Measurements from ENCODE around the gene RAB43.
"Not testable (repeated sequence)": the region's sequence is repeated elsewhere in the genome, so short reads cannot be mapped to it uniquely, and the experiment has no call there.

Gene RAB43

GRCh38 chr3:129121792-129122411 lies at the start of gene RAB43:
Gene RAB43, minus strand, starts transcription at chr3:129121804. Its CDS starts 315 bp downstream, at chr3:129121489.
- DNase-seq (ENCODE audit: extremely low read depth, insufficient read length), result peak; percentile 87
- TF ChIP-seq, protein P1, sequence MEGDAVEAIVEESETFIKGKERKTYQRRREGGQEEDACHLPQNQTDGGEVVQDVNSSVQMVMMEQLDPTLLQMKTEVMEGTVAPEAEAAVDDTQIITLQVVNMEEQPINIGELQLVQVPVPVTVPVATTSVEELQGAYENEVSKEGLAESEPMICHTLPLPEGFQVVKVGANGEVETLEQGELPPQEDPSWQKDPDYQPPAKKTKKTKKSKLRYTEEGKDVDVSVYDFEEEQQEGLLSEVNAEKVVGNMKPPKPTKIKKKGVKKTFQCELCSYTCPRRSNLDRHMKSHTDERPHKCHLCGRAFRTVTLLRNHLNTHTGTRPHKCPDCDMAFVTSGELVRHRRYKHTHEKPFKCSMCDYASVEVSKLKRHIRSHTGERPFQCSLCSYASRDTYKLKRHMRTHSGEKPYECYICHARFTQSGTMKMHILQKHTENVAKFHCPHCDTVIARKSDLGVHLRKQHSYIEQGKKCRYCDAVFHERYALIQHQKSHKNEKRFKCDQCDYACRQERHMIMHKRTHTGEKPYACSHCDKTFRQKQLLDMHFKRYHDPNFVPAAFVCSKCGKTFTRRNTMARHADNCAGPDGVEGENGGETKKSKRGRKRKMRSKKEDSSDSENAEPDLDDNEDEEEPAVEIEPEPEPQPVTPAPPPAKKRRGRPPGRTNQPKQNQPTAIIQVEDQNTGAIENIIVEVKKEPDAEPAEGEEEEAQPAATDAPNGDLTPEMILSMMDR (IDR thresholded peaks at IDR 0.05; ENCODE audit: insufficient read depth, low read length, poor library complexity, severe bottlenecking), result no peak
- Histone ChIP-seq H3K36me3 (ENCODE audit: control insufficient read depth, insufficient read depth, low read length) (peaks cover 3% of the 10 kb centered on the region), H3K4me3 (replicated peaks; ENCODE audit: low read depth, low read length) (peak within 1 kb of the TSS; percentile 66), H3K27me3 (replicated peaks; ENCODE audit: control insufficient read depth, insufficient read depth, low read length) (no peaks in the 10 kb centered on the region)

- DNase-seq (ENCODE audit: extremely low read depth, insufficient read length), result no peak
- TF ChIP-seq, protein P1 (IDR thresholded peaks at IDR 0.05; ENCODE audit: insufficient read depth, low read length, poor library complexity, severe bottlenecking), result no peak
- Histone ChIP-seq H3K27me3 (replicated peaks; ENCODE audit: control insufficient read depth, insufficient read depth, low read length) (no peaks in the 10 kb centered on the region), H3K4me3 (replicated peaks; ENCODE audit: low read depth, low read length) (no peak overlapping the region), H3K36me3 (ENCODE audit: control insufficient read depth, insufficient read depth, low read length) (peaks cover 21% of the 10 kb centered on the region)
Measured at GRCh38 chr3:129166579-129167332, 45.2 kb upstream of the RAB43 start.

GRCh38 chr3:129165594-129165993 lies 44.0 kb upstream of the RAB43 start:
- H3K27me3 ChIP-seq (replicated peaks; ENCODE audit: control insufficient read depth, insufficient read depth, low read length); DNase-seq (ENCODE audit: extremely low read depth, insufficient read length); H3K4me3 ChIP-seq (replicated peaks; ENCODE audit: low read depth, low read length): not testable (repeated sequence)
- peaks cover 16% of the 10 kb centered on the region for H3K36me3 ChIP-seq (ENCODE audit: control insufficient read depth, insufficient read depth, low read length)

DNA sequence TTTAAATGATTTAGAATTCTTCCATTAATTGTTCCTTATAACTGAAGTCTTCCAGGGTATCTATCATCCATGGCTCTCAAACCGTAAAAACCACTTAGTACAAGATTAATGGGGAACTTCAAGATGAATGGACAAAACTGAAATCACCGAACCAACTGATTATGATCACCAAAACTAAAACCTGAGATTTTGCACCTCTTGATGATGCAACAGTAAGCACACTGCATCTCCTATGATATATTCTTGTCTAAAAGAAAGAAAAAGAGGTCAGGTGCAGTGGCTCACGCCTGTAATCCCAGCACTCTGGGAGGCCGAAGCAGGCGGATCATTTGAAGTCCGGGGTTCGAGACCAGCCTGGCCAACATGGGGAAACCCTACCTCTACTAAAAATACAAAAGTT lies 42.9 kb upstream of the RAB43 start:
- H3K4me3 ChIP-seq (replicated peaks; ENCODE audit: low read depth, low read length), result no peak overlapping the region
- peaks cover 8% of the 10 kb centered on the region for H3K36me3 ChIP-seq (ENCODE audit: control insufficient read depth, insufficient read depth, low read length)
- TF ChIP-seq, protein P1 (IDR thresholded peaks at IDR 0.05; ENCODE audit: insufficient read depth, low read length, poor library complexity, severe bottlenecking), result no peak
- H3K27me3 ChIP-seq (replicated peaks; ENCODE audit: control insufficient read depth, insufficient read depth, low read length), result no peaks in the 10 kb centered on the region
- no peak for DNase-seq (ENCODE audit: extremely low read depth, insufficient read length)

DNA sequence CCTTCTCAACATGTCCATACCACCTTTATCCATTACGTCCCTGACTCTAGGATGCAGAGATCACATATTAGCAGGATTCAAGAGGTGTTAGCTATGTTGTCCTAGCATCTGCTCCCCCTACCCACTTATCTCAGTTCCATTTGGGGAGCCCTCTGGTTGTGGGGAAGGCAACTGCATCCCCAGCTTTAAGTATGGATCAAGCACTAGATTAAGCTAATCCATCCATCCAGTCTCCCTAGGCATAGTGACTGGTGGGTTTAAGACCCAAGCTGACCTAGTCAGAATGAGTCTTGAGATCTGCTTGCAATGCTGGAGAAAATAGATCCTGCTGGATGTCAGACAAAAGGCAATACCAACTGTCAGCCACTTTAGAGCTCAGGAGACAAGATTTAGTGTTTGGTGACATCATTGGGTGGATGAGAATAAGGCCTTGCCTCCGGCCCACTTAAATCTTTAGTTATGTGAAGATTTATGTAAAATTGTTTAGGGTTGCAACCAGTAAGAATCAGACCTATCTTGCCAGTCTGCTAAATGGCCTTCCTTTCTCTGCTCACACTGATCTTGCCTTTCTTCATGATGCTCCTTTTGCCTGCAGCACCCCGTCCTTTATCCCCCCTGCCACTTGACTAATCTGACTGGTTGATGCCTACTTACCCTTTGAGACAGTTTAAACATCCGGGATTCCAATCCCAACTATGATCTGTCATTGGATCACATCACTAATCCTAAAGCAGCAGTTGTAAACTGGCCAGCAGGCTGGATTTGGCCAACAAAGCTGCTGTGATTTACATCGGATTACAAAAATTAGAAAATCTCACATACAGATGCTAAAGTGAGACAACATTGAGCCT lies 41.4 kb upstream of the RAB43 start:
- Histone ChIP-seq H3K4me3 (replicated peaks; ENCODE audit: low read depth, low read length) (no peak overlapping the region), H3K27me3 (replicated peaks; ENCODE audit: control insufficient read depth, insufficient read depth, low read length) (no peaks in the 10 kb centered on the region), H3K36me3 (ENCODE audit: control insufficient read depth, insufficient read depth, low read length) (peaks cover 8% of the 10 kb centered on the region)
- no peak for DNase-seq (ENCODE audit: extremely low read depth, insufficient read length)
- TF ChIP-seq, protein P1 (IDR thresholded peaks at IDR 0.05; ENCODE audit: insufficient read depth, low read length, poor library complexity, severe bottlenecking), result peak; percentile 35

- no peak for DNase-seq (ENCODE audit: extremely low read depth, insufficient read length)
- Histone ChIP-seq H3K4me3 (replicated peaks; ENCODE audit: low read depth, low read length) (peak overlapping the region; percentile 82), H3K27me3 (replicated peaks; ENCODE audit: control insufficient read depth, insufficient read depth, low read length) (no peaks in the 10 kb centered on the region), H3K36me3 (ENCODE audit: control insufficient read depth, insufficient read depth, low read length) (peaks cover 4% of the 10 kb centered on the region)
- TF ChIP-seq, protein P1 (IDR thresholded peaks at IDR 0.05; ENCODE audit: insufficient read depth, low read length, poor library complexity, severe bottlenecking), result no peak
Measured at GRCh38 chr3:129161860-129162271, 40.3 kb upstream of the RAB43 start.

Measured in GM06990 (cell line).